ENCODE results near the gene ANKRD33B. TPM values are rescaled to one million over a fixed set of nuclear protein-coding genes. Genes with fewer than 3 reads are reported as not detected.

Gene ANKRD33B
- total and polyA plus RNA-seq, 2 experiments from 2014 or later, result 2.9 to 15.4 TPM

DNA sequence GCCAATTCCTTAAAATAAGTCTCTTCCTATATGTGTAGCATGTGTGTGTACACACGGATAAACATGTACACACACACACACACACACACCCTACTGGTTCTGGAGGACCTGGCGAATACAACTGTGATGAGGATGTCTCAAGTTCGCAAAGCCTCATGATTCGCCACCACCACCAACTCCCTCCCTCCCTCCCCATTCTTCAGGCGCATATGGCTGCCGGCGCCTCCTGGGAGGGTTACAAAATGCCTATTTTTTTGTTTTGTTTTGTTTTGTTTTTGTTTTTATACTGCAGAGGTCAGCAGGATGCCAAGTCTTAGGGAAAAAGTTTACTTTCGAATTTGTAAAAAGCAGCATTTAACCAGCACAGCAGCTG lies 109.1 kb downstream of the ANKRD33B start:
- no peak overlapping the region for H3K4me3 ChIP-seq
- H3K4me3 Mint-ChIP-seq, result no peak overlapping the region
- H3K9me2 ChIP-seq (ENCODE audit: insufficient read depth), result peaks cover 7% of the 10 kb centered on the region; the same call in 1 of the 2 replicates
- no peak for TF ChIP-seq ZNF114 (CRISPR knock-in tag; IDR thresholded peaks at IDR 0.05)
- no peak for TF ChIP-seq JUNB (IDR thresholded peaks at IDR 0.05; ENCODE audit: unreplicated experiment)
- no peak for TF ChIP-seq POLR2AphosphoS5 (IDR thresholded peaks at IDR 0.05; ENCODE audit: low read depth)
- TF ChIP-seq, protein P1, sequence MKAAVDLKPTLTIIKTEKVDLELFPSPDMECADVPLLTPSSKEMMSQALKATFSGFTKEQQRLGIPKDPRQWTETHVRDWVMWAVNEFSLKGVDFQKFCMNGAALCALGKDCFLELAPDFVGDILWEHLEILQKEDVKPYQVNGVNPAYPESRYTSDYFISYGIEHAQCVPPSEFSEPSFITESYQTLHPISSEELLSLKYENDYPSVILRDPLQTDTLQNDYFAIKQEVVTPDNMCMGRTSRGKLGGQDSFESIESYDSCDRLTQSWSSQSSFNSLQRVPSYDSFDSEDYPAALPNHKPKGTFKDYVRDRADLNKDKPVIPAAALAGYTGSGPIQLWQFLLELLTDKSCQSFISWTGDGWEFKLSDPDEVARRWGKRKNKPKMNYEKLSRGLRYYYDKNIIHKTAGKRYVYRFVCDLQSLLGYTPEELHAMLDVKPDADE (IDR thresholded peaks at IDR 0.05), result no peak
- TF ChIP-seq EZH2 (IDR thresholded peaks at IDR 0.05; ENCODE audit: low read depth, unreplicated experiment), result no peak
- TF ChIP-seq, protein P2, sequence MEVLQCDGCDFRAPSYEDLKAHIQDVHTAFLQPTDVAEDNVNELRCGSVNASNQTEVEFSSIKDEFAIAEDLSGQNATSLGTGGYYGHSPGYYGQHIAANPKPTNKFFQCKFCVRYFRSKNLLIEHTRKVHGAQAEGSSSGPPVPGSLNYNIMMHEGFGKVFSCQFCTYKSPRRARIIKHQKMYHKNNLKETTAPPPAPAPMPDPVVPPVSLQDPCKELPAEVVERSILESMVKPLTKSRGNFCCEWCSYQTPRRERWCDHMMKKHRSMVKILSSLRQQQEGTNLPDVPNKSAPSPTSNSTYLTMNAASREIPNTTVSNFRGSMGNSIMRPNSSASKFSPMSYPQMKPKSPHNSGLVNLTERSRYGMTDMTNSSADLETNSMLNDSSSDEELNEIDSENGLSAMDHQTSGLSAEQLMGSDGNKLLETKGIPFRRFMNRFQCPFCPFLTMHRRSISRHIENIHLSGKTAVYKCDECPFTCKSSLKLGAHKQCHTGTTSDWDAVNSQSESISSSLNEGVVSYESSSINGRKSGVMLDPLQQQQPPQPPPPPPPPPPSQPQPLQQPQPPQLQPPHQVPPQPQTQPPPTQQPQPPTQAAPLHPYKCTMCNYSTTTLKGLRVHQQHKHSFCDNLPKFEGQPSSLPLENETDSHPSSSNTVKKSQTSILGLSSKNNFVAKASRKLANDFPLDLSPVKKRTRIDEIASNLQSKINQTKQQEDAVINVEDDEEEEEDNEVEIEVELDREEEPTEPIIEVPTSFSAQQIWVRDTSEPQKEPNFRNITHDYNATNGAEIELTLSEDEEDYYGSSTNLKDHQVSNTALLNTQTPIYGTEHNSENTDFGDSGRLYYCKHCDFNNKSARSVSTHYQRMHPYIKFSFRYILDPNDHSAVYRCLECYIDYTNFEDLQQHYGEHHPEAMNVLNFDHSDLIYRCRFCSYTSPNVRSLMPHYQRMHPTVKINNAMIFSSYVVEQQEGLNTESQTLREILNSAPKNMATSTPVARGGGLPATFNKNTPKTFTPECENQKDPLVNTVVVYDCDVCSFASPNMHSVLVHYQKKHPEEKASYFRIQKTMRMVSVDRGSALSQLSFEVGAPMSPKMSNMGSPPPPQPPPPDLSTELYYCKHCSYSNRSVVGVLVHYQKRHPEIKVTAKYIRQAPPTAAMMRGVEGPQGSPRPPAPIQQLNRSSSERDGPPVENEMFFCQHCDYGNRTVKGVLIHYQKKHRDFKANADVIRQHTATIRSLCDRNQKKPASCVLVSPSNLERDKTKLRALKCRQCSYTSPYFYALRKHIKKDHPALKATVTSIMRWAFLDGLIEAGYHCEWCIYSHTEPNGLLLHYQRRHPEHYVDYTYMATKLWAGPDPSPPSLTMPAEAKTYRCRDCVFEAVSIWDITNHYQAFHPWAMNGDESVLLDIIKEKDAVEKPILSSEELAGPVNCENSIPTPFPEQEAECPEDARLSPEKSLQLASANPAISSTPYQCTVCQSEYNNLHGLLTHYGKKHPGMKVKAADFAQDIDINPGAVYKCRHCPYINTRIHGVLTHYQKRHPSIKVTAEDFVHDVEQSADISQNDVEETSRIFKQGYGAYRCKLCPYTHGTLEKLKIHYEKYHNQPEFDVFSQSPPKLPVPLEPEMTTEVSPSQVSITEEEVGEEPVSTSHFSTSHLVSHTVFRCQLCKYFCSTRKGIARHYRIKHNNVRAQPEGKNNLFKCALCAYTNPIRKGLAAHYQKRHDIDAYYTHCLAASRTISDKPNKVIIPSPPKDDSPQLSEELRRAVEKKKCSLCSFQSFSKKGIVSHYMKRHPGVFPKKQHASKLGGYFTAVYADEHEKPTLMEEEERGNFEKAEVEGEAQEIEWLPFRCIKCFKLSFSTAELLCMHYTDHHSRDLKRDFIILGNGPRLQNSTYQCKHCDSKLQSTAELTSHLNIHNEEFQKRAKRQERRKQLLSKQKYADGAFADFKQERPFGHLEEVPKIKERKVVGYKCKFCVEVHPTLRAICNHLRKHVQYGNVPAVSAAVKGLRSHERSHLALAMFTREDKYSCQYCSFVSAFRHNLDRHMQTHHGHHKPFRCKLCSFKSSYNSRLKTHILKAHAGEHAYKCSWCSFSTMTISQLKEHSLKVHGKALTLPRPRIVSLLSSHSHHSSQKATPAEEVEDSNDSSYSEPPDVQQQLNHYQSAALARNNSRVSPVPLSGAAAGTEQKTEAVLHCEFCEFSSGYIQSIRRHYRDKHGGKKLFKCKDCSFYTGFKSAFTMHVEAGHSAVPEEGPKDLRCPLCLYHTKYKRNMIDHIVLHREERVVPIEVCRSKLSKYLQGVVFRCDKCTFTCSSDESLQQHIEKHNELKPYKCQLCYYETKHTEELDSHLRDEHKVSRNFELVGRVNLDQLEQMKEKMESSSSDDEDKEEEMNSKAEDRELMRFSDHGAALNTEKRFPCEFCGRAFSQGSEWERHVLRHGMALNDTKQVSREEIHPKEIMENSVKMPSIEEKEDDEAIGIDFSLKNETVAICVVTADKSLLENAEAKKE (CRISPR knock-in tag; IDR thresholded peaks at IDR 0.05), result no peak
- TF ChIP-seq NANOG (IDR thresholded peaks at IDR 0.05; ENCODE audit: borderline replicate concordance), result no peak
- TF ChIP-seq EZH2phosphoT487 (IDR thresholded peaks at IDR 0.05; ENCODE audit: unreplicated experiment), result no peak
- no peak for TF ChIP-seq STAT1 (IDR thresholded peaks at IDR 0.05; ENCODE audit: unreplicated experiment)
- TF ChIP-seq ZNF331 (CRISPR knock-in tag; IDR thresholded peaks at IDR 0.05; ENCODE audit: low read depth), result no peak
- TF ChIP-seq, protein P3, sequence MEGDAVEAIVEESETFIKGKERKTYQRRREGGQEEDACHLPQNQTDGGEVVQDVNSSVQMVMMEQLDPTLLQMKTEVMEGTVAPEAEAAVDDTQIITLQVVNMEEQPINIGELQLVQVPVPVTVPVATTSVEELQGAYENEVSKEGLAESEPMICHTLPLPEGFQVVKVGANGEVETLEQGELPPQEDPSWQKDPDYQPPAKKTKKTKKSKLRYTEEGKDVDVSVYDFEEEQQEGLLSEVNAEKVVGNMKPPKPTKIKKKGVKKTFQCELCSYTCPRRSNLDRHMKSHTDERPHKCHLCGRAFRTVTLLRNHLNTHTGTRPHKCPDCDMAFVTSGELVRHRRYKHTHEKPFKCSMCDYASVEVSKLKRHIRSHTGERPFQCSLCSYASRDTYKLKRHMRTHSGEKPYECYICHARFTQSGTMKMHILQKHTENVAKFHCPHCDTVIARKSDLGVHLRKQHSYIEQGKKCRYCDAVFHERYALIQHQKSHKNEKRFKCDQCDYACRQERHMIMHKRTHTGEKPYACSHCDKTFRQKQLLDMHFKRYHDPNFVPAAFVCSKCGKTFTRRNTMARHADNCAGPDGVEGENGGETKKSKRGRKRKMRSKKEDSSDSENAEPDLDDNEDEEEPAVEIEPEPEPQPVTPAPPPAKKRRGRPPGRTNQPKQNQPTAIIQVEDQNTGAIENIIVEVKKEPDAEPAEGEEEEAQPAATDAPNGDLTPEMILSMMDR (conservative IDR thresholded peaks at IDR 0.05; ENCODE audit: low read depth in 2 of 2), result no peak
- TF ChIP-seq CREB1 (CRISPR knock-in tag; IDR thresholded peaks at IDR 0.05; ENCODE audit: low read depth), result no peak
- TF ChIP-seq, protein P4, sequence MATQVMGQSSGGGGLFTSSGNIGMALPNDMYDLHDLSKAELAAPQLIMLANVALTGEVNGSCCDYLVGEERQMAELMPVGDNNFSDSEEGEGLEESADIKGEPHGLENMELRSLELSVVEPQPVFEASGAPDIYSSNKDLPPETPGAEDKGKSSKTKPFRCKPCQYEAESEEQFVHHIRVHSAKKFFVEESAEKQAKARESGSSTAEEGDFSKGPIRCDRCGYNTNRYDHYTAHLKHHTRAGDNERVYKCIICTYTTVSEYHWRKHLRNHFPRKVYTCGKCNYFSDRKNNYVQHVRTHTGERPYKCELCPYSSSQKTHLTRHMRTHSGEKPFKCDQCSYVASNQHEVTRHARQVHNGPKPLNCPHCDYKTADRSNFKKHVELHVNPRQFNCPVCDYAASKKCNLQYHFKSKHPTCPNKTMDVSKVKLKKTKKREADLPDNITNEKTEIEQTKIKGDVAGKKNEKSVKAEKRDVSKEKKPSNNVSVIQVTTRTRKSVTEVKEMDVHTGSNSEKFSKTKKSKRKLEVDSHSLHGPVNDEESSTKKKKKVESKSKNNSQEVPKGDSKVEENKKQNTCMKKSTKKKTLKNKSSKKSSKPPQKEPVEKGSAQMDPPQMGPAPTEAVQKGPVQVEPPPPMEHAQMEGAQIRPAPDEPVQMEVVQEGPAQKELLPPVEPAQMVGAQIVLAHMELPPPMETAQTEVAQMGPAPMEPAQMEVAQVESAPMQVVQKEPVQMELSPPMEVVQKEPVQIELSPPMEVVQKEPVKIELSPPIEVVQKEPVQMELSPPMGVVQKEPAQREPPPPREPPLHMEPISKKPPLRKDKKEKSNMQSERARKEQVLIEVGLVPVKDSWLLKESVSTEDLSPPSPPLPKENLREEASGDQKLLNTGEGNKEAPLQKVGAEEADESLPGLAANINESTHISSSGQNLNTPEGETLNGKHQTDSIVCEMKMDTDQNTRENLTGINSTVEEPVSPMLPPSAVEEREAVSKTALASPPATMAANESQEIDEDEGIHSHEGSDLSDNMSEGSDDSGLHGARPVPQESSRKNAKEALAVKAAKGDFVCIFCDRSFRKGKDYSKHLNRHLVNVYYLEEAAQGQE (IDR thresholded peaks at IDR 0.05; ENCODE audit: unreplicated experiment), result no peak
- peaks cover 2% of the 10 kb centered on the region; the same call in 2 of the 3 replicates for H3K4me1 Mint-ChIP-seq
- no peaks in the 10 kb centered on the region for H3K27me3 ChIP-seq (ENCODE audit: insufficient read depth)
- no peak overlapping the region for H3K4me2 ChIP-seq
- H3K4me1 ChIP-seq (ENCODE audit: insufficient read depth), result no peaks in the 10 kb centered on the region
- ATAC-seq, result no peak
- no peaks in the 10 kb centered on the region for H4K20me1 ChIP-seq (replicated peaks; ENCODE audit: insufficient read depth)
- H3K27ac Mint-ChIP-seq, result no peak overlapping the region
- no peak overlapping the region for H2AFZ ChIP-seq
- H3K36me3 ChIP-seq (ENCODE audit: insufficient read depth), result no peaks in the 10 kb centered on the region
- H3K9me3 Mint-ChIP-seq, result peaks cover 12% of the 10 kb centered on the region; the same call in 2 of the 3 replicates
- H3K79me2 ChIP-seq (replicated peaks; ENCODE audit: insufficient read depth), result no peaks in the 10 kb centered on the region
- no peak for DNase-seq (ENCODE audit: low spot score)
- H3K36me3 Mint-ChIP-seq (ENCODE audit: low read depth), result peaks cover 17% of the 10 kb centered on the region
- no peaks in the 10 kb centered on the region for H3F3A ChIP-seq (replicated peaks; ENCODE audit: low read depth)
- peaks cover 14% of the 10 kb centered on the region for H3K27me3 Mint-ChIP-seq (ENCODE audit: insufficient read depth, low read depth, poor library complexity)
- H3K27ac ChIP-seq (ENCODE audit: low read depth), result no peak overlapping the region

Measured in GM23338 (cell line).